ENCODE results near the gene CAMK1.

Gene CAMK1

DNA sequence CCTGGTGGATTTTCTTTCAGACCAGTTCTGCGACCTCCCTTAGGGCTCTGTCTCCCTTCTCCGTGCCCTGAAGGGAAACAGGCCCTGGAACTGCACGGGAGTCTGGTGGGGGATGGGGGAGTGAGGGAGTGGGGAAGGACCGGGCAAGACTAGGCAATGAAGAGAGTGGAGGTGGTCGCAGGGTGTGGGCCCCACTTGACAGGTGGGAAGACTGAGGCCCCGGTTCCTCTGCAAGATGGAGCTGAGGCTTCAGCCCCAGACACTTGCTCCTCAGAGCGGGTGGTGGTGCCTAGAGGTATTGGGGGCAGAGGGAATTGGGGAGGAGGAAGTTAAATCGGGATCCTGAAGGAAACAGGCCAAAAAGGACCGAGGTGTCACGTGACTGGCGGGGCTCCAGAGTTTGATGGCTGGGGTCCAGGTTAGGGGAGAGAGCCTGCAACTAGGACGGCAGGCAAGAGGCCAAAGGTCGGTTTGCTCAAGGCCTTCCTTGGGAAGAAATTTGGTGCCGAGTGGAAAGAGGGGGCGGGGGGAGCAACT, 597 bp upstream of the CAMK1 start:
- DNase-seq = no peak

DNA sequence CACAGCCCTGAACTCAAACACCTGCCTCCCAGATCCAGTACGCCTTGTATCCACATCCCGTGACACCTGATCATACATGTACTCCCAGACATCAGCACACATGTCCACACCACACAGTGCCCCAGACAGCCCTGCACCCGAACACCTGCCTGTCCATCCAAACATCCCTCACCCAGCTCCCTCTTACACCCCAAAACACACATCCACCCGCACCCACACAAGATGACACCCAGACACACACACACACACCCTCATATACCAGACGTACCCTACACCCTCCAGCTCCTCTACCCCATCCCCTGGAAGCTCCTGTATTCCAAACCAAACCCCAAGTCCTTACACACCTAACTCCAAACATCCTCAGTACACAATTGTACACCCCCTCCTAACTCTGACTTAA, 735 bp downstream of the CAMK1 start:
- DNase-seq = no peak

DNA sequence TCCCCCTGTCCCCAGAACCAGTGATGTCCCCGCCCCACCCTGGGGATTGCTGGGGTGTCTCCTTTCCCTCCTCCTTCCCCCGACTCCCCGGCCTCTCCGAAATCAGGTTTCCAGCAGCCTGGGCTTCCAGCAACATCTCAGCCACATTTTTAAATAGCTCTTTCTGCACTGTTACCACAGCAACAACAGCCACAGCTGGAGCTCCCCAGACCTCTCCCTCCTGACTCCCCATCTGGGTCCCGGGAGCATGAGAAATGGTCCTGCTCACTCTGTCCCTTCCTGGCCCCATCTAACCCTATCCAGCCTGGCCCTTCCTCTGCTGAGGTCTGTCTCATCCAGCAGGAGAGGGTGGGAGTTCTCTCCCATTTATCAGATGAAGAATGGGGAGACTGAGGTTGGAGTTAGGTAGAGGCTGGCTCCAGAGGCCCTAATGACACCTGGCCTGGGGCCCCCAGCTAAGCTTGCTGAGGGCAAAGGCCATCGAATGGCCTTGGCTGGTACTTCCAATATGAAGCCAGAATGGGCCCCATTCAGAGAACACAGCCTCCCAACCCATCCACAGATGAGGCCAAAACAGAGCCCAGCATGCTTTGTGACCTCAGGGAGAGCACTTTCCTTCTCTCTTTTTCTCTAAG, 1.5 kb downstream of the CAMK1 start:
- DNase-seq = no peak

DNA sequence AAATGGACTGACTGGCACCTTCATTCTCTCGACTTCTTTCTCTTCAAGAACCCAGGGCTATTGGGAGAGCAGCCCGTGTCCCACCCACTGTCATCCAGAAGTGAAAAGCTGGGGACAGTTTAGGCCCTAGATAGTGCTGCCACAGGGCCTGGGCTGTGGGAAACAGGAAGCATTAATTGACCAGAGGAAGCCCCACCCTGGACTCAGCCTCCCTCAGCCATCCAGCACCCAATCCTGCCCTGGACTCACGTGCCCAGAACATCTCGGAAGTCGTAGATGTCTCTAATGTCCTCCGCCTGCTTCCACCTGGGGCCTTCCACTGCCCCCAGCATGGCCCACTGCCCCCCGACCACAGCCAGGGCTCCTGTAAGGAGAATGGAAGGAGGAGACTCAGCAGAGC, 2.3 kb downstream of the CAMK1 start:
- DNase-seq = no peak

DNA sequence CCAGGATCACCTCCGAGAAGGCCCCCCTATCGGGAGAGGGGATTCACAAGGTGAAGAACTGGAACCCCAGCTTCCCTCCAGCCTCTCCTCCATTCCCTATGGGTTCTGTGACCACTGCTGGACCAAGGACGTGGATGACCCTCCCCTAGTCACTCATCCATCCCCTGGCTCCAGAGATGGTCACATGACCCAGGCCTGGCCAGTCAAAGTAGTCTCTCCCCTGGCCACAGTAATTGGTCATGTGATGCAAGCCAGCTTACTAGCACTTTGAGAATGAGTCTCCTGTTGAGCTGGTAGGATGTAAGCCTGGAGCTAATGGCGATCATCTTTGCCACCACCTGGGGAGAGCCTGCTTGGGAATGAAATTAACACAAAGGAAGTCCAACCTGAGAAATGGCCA, 3.9 kb downstream of the CAMK1 start:
- no peak for DNase-seq

DNA sequence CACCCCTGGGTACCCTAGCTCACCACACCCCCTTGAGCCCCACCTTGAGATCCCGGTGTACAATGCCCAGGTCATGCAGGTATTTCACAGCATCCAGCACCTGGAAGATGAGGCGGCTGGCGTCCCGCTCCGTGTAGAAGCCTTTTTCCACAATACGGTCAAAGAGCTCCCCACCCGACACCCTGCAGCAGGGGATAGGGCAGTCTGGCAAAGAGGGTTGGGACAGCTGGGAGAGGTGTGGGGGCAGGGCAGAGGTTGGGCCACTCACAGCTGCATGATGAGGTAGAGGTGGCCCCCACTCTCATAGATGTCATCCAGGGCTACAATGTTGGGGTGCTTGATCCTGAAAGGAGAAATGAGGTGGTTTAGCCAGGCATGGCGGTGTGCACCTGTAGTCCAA, 6.9 kb downstream of the CAMK1 start:
- DNase-seq = no peak

DNA sequence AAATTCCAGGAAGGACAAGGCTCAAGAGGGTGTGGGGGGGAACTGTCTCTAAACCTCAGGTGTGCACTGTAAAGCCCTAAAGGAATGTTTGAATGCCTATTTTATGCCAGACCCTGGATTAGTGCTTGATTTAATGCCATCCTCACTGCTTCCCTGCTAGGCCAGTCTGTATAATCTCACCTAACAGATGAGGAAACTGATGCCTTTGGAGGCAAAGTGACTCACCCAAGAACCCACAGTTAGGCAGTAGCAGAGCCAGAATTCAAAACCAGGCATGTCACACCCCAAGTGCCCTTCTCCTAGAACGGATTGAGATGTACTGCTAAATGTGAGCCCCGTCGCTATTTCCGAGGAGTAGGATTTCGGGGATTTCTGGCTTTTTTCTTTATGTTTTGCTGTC, 7.8 kb downstream of the CAMK1 start:
- DNase-seq = no peak

DNA sequence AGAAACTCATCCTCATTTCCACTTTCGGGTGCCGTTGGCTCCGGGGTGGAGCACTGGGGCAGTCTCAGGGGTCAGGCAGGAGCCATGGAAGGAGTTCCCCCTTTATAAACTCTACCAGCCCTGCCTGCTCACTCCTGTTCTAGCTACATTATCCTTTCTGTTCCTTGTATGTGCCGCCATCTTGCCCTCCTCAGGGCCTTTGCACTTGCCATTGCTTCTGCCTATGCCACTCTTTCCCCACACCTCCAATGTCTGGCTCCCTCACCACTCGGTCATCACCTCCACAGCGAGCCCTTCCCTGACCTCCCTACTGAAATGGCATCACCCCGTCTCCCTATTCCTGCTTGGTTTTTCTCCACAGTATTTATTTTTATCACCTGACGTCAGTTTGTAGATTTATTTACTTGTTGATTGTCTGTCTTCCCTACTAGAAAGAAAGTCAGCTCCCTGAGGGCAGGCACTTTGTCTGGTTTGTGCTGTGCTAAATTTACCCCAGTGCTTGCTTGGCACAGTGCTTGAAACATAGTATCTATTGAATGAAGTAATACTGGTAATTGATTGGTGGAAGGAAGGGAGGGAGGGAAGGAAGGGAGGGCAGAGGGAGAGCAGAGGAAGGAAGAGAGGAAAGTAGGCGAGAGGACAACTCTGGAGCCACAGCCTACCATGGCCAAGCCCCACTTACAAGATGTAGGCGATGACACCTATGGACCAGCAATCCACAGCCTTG, 8.8 kb downstream of the CAMK1 start:
- DNase-seq = no peak

DNA sequence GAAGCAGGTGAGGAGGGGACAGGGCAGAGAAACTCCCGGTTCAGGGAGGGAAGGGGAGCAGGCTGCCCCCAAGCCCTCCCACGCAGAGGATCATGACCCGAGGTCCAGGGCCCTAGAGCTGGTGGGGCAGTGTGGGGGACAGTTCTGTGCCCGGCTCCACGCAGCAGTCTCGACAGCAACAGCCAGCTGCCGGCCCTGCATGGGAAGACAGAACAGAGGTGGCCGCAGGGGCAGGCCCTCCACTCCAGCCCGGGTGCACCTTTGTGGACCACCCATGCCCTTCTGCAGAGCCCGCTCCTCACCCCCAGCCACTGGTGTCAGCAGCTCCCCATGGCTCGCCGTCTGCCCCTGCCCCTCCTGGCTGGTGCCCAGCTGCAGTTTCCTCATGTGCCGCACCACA, 12.3 kb downstream of the CAMK1 start:
- DNase-seq = no peak

DNA sequence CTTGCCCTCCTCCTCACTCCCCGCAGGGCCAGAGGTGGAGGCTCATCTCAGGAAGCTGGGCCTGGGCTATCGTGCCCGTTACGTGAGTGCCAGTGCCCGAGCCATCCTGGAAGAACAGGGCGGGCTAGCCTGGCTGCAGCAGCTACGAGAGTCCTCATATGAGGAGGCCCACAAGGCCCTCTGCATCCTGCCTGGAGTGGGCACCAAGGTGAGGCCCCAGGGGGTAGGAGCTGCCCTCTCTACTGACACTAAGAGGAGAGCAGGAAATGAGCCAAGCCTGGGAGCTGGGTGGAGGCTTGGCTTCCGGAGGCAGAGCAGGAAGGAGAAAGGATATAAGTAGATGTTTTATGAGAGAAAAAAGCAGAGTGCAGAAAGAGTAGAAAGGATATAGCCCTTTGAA, 15.1 kb downstream of the CAMK1 start:
- DNase-seq = no peak

DNA sequence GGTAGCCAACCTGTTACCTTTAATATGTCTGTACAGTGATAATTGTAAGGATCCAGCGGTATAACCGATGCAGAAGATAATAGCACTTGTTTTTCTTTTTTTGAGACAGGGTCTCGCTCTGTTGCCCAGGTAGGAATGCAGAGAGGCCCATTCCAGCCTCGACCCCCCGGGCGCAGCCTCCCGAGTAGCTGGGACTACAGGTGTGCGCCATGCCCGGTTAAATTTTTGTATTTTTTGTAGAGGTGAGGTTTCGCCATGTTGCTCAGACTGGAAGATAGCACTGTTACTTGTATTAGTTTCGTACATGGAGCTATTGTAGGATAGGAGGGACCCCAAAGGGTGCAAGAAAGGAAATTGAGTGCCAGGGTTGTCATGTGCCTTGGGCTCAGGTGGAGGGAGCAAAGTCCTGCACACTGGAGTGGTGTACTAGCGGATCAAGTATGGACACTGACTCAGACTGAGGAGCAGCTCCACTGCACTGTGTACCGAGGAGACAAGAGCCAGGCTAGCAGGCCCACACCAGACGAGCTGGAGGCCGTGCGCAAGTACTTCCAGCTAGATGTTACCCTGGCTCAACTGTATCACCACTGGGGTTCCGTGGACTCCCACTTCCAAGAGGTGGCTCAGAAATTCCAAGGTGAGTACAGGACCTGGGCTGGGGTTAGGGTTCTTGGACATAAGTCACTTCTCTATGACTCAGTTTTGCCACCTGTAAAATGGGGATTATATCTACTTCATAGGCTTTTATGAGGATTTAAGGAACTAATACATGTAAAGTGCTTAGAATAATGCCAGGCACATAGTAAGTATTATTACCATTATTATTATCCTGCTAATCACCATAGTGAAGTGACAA, 19.0 kb downstream of the CAMK1 start:
- DNase-seq = no peak

DNA sequence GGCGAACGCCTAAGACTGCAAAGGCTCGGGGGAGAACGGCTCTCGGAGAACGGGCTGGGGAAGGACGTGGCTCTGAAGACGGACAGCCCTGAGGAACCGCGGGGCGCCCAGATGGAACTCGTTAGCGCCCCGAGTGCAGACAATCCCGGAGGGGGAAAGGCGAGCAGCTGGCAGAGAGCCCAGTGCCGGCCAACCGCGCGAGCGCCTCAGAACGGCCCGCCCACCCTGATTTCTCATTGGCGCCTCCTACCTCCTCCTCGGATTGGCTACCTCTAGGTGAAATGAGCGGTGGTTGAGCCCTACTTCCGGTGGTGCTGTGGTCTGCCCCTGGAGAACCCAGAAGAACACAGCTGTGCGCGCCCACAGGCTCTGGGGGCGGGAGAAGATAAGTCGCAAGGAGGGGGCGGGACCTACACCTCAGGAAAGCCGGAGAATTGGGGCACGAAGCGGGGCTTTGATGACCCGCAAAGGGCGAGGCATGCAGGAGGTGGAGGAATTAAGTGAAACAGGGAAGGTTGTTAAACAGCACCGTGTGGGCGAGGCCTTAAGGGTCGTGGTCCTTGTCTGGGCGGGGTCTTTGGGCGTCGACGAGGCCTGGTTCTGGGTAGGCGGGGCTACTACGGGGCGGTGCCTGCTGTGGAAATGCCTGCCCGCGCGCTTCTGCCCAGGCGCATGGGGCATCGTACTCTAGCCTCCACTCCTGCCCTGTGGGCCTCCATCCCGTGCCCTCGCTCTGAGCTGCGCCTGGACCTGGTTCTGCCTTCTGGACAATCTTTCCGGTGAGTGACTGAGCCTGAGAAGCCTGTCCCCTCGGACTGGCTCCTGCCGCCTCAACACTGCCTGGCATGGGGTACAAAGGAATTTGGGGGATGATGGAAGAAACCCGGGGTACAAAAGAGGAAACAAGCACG, 19.8 kb downstream of the CAMK1 start, which contains the start of gene OGG1:
OGG1 (plus strand) TSS at position 308 of the 911 bp plus-strand sequence; CDS start at position 643, 335 bp downstream.
- DNase-seq = peak; percentile 92

DNA sequence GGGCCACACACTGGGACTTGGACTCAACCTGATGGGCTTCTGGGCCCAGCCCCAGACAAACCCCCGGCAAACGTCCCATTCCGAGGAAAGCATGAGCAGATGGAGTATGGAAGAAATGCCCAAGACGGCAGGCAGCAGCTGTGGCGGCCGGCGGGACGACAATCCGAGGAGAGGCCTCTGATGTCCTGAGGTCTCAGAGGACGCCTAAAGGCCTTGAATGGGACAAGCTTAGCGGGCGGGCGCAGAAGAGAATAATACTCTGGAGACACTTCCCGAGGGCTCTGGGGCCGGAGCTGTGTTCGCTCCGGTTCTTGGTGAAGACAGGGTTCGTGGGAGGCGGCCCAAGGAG, 20.5 kb downstream of the CAMK1 start:
- DNase-seq = no peak

DNA sequence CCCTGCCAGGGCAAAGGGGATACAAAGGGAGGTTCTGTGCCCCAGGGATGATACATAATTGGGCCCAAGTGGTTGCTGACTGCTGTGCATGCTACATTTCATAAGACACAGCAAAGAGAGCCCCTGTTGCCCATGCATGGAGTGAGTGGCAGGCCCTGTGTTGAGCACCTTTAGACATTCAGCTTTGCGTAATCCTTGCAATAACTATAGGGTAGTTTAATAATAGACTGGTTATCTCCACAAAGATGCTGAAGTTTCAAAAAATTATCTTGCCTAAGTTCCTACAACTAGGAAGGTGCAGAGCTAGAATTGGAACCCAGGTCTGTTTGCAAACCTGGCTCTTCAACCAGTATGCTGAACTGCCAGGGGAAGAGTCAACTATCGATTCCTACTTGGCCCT, 21.7 kb downstream of the CAMK1 start:
- DNase-seq = no peak

DNA sequence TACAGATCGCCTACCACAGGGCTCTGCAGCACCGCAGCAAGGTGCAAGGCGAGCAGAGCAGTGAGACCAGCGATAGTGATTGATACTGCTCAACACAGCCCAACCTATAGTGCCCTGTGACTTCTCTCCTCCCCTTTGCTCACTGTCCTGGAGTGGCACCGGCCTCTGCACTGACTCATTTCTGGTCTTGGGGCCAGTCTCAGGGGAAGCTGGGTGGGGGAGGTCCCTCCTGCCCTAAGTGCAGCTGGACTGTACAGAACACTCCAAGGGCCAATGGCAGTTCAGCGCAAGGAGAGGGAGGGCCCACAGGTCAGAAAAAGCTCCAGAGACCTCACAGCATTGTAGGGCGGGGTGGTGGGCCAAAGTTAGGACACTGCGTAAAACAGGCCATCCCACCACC, 22.5 kb downstream of the CAMK1 start:
- no peak for DNase-seq

DNA sequence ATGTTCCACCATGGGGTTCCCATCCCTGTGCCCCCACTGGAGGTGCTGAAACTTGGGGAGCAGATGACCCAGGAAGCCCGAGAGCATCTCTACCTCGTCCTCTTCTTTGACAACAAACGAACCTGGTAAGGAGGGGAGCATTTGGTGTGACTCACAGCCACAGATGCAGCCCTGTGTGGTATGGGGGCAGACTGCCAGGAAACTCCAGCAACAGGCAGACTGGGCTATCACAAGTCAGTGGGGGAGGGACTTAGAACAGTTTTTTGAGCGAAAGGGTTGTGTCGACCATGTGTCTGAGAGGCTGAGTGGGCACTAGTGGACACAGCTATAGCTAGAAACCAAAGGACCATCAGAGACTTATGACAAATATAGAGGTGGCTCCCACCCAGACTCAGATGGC, 23.4 kb downstream of the CAMK1 start:
- DNase-seq = no peak

DNA sequence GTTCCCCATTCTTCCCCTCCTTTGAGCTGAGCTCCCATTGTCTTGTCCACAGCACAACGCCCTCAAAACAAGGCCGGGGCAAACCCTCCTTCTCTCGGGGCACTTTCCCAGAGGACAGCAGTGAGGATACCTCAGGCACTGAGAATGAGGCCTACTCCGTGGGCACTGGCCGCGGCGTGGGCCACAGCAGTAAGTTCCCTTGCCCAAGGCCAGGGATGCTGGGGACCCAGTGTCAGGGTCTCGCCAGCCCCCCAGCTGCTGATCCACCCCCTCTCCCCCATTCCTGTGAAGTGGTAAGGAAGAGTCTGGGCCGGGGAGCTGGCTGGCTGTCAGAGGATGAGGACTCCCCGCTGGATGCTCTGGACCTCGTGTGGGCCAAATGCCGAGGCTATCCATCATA, 24.2 kb downstream of the CAMK1 start:
- DNase-seq = no peak

DNA sequence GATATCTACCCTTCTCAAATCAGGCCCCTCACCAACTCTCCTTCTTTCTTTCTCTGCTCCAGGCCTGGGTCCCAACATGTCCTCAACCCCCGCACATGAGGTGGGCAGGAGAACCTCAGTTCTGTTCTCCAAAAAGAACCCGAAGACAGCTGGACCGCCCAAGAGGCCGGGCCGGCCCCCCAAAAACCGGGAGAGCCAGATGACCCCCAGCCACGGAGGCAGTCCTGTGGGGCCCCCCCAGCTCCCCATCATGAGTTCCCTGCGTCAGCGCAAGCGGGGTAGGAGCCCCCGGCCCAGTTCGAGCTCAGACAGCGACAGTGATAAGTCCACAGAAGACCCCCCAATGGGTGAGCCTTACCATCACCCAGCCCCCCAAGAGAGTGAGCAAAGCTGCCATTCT, 25.6 kb downstream of the CAMK1 start:
- DNase-seq = no peak

DNA sequence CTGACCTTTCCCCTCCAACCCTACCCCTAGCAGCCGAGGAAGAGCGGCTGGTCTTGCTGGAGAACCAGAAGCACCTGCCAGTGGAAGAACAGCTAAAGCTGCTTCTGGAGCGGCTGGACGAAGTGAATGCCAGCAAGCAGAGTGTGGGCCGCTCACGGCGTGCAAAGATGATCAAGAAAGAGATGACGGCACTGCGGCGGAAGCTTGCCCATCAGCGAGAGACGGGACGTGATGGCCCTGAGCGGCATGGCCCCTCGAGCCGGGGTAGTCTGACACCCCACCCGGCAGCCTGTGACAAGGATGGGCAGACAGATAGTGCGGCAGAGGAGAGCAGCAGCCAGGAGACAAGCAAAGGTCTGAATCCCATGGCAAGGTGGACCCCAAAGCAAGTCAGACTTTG, 26.2 kb downstream of the CAMK1 start:
- no peak for DNase-seq

DNA sequence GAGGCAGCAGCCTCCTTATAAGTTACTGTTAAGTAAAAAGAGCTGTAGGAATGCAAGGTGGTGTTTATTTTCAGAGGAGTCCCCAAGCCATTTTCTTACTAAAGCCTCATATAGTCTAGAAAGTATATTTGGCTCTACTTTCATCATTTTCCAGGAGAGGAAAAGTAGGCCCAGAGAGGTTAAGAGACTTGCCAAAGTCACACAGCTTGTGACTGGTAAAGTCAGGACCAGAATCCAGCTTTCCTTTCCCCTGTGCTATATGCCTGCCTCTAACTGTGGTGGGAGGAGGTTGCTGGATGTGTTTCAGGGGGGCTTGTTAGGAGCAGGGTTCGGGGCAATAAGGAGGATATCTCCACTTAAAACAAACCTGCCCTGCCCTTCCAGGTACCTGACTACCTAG, 27.2 kb downstream of the CAMK1 start:
- no peak for DNase-seq

DNA sequence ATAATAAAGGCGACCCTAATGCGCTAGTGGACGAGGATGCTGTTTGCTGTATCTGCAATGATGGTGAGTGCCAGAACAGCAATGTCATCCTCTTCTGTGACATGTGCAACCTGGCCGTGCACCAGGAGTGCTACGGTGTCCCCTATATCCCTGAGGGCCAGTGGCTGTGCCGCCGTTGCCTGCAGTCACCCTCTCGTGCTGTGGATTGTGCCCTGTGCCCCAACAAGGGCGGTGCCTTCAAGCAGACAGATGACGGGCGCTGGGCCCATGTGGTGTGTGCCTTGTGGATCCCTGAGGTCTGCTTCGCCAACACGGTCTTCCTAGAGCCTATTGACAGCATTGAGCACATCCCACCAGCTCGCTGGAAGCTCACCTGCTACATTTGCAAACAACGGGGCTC, 30.6 kb downstream of the CAMK1 start:
- DNase-seq = no peak

DNA sequence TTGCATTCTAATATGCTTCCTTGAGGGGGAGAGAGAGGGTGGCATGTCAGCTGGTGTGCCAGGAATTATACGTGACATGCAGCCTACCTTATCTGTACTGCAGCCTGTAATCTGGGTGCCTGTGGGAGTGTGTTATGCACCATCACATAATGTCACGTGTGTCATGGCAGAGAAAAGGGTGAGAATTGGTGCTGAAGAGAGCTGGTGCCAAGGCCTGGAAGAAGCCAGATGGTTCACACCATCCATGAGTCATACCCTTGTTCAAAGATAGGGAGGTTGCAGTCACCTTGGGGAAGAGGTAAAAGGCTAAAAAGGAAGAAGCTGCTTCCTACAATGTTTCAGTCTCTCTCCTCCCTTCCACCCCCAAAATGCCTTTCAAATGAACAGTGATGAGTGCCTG, 32.9 kb downstream of the CAMK1 start:
- no peak for DNase-seq

DNA sequence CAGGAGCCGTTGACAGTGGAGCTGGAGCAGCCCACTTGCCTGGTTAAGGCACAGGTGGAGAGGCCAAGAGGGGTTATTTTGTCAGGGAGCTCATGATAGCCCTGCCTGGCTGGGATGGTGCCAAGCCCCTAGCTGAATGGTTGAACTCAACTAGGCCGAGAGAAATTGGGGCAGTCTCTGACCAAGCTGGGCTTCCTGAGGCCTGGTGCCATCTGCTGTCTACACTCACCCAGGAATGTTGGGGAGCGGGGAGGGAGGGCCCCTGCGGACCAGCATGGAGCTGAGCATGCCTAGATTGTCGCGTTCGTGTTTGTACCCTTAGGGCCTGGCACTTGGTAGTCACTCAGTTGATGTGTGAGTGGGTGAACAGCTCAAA, 37.0 kb downstream of the CAMK1 start:
- DNase-seq = no peak

All from COR-L47 (cell line).